Cerebellar nuclear complex (tissue), 1 donor: ENCODE data around the gene HTRA2.
"Not testable (repeated sequence)": the region's sequence is repeated elsewhere in the genome, so short reads cannot be mapped to it uniquely, and the experiment has no call there.

Experiments
- DNase-seq, 2 experiments: peaks; one replicate each; lab custom pipeline; 2025; lab: John Stamatoyannopoulos, UW

HTRA2 gene

DNA sequence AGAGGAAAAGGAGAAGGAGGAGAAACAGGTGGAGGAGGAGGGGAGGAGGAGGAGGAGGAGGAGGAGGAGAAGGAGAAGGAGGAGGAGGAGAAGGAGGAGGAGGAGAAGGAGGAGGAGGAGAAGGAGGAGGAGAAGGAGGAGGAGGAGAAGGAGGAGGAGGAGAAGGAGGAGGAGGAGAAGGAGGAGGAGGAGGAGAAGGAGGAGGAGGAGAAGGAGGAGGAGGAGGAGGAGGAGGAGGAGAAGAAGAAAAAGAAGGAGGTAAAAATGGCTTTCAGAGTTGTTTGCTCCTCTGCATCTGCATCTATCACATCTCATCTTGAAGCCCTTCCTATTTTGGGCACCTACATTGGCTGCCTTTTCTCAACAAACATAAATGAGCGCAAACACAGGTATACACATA lies 31.3 kb downstream of the HTRA2 start:
- not testable (repeated sequence) for DNase-seq

DNA sequence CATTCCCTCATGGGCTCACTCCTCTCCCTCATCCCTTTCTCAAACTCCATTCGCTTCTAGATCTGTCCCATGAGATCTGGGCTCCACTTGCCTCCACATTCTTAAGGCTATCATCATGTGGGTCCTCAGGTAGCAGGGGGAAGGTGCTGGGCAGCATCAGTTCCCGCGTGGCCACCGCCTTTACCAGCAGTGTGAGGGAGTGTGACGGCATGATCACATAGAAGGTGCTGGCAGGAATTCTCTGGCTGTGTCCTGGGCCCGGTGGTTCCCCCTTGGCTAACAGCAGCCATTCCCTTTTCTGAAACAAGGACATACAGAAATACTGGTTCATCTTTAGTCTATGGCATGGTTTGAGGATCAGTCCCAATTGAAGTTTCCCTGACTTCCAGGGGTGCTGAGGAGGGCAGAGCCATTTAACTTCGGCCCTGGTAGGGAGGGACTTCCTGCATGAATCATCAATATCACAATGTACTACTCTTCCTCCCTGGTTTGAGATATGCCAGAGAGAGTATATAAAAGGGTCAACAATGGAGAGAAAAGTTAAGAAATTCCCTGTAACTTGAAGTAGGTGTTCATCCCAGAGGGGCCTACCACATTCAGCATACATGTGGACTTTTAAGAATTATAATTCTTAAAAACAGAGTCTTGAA lies 32.5 kb downstream of the HTRA2 start:
- DNase-seq: no peak

DNA sequence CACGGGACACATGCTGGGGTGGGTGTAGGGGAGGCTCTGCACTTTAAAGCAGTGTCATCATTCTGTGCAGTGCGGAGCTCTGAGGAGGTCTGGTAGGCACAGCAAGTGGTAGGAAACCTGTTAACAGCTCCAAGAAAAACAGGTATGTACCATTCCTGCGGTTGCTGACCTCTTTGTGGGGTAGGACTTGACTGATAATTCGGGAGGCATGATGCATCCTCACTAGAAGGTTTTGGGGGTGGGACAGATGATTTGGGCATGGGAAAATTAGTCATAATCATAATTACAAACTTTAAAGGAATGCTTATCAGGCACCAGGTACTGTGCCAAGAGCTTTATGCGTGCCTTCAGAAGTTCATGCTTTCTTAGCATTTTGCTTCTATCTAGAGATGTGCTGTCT lies 34.5 kb downstream of the HTRA2 start:
- no peak for DNase-seq

DNA sequence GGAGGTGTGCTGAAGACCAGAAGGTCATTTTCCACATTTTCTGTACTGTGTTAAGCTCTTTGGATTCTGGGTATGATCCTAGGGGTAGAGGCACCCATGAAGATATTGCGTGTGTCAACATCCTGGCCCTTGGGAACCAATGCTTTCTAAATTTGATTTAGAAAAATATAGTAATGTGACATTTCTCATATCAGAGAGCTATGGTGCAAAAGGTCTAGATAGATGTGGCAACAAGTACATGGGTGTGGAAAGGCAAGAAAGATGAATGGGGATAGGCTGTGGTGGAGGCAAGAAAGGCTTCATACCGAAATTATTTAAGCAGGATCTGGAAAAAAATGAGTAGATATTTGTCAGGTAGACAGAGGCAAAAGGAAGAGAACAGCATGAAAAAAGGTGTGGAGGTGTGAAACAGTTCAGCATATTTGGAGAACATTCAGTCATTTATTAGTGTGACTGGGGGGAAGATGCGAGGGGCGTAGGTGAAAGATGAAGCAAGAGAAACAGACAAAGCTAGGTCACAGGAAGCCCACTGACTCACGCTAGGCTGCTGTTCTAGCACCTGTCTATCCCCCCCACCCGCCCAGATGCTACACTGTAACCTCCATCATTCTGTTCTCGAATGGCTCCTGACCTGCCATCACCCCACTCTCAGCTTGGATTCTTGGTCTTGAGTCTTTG lies 36.5 kb downstream of the HTRA2 start:
- no peak for DNase-seq

DNA sequence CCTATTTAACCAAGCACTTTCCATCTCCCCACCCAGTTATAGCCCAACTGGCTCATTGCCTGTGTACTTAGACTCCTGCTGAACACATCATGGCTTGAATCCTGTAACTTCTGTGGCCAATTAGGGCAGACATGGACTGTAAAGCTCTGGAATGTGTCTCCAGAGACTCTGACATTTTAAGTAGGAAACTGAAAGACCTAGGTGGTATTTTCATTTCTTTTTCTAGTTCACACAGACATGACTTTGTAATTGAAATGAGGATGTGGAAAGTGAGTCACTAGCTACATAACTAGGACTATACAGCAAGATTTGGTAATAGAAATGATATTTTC lies 37.0 kb downstream of the HTRA2 start:
- DNase-seq: no peak

DNA sequence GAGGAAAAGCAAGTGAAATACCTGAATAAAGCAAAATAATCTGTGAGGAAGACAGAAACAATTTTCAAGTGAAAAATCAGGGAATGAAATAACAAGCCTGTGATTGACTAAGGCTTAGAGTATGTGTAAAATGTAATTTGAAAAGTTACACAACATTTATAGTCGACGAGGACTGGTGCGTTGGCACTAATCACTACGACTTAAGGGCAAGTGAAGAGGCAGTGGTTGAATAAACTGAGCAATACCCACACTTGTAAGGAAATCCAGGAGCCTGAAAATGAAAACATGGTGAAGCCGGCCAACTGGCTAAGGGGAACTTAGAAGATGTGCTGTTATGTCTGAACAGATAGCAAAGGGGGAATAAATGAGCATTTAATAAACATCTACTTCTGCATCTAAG lies 38.1 kb downstream of the HTRA2 start:
- DNase-seq: no peak

DNA sequence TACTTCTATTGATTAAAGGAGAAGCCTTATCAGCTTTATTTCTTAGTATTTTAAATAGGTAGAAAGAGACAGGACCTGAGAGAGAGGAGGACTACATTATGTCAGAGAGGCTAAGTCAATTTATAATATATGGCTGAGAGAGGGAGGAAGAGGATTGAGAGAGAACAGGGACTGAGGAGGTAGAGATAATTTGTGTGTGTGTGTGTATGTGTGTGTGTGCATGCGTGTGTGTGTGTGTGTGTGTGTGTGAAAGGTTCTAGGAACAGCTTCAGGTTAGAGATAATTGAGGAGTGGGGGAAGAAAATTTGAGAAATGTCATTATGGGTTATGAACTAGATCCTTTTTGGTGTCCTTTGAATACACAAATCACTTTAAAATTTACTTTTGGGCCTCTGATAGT lies 40.0 kb downstream of the HTRA2 start:
- no peak for DNase-seq

DNA sequence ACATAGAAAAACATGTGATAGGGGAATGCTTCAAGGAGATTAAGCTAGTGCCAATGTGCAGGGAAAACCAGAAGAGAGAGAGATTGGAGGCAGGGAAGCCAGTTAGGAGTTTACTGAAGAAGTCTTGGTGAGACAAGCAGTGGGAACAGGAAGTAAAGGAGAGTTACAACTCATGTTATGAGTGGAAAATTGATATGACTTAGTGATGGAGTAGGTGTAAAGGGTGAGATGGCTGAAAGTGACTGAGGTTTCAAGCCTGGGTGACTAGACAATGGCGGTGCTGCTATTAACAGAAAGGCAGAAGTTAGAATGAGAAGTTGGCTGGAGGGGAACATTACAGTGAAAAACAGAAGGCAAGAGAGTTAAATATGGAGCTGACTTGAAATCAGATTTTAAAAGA lies 41.3 kb downstream of the HTRA2 start:
- no peak for DNase-seq

DNA sequence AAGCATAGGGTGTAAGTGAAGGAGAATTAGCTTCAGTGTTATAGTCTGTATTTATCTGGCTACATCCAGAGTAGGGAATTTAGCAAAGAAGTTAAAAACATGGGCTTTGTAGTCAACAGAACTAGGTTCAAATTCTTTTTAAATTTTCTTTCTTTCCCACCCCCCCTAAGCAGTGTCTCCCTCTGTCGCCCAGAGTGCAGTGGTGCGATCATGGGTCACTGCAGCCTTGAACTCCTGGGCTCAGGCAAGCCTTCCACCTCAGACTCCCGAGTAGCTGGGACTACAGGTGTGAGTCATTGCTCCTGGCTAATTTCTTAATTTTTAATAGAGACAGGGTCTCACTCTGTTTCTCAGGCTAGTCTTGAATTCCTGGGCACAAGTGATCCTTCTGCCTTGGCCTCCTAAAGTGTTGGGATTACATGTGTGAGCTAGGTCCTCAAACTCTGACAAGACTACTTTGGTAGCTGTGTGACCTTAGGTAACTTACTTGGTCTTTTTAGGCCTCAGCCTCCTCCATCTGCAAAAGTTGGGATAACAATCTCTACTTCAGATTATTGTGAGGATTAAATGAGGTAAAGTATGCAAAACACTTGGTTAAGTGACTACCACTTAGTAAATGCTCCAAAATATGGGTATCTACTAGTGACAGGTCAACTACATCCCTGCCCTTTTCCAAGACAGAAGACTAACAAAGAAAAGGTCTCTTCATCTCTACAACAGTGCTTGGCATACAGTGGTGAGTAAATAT lies 42.6 kb downstream of the HTRA2 start:
- DNase-seq: no peak

DNA sequence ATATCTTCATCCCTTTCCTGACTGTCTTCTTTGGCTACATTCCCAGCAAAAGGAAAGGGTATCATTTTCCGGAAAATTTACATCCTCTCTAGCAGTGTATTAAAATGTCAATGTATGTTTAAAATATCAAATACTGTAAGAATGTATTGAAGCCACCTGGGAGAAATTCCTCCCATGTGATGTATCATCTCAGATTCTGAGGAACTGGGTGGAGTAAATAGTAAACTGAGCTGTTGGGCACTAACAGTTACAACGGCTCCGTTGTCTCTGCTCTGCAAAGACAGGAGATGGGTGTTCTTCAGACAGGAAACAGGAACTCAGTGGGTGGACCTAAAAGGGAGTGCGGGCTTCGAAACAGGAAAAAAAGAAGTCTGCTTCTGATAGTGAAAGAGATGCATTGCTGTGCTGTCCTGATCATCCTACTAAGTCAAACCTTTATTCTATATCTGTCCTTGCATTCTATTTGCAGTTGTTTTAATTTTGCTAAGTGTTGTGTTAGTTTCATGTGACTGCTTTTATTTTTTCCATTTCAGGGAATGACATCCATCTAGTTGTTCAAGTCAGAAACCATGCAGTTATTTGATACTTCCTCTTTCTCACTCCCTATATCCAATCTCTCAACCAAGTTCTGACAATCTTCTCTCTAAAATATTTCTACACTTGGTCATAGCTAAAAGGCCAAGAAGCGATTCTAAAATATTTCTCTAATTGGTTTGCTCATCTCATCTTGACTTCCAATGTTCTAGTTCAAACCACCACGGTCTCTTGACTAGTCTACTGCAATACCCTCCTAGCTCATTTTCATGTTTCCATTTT lies 44.2 kb downstream of the HTRA2 start:
- DNase-seq: no peak

DNA sequence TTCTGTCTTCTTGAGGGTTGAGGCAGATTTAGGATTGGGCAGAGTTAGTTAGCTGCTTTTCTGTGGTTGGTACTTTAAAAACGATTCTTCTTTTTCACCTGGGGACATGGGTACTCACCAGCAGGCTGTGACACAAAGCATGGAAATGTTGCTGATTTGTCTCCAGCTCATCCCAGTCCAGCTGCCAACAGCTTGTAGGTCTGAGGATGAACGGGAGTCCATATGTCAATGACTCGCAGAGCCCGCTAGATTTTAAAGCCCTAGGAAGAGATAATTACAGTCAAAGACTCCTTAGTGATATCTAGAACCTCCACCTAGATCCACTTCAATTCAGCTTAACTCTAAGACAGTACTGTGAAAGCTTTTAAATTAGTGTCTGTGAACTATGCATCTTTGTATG lies 45.6 kb downstream of the HTRA2 start:
- no peak for DNase-seq

DNA sequence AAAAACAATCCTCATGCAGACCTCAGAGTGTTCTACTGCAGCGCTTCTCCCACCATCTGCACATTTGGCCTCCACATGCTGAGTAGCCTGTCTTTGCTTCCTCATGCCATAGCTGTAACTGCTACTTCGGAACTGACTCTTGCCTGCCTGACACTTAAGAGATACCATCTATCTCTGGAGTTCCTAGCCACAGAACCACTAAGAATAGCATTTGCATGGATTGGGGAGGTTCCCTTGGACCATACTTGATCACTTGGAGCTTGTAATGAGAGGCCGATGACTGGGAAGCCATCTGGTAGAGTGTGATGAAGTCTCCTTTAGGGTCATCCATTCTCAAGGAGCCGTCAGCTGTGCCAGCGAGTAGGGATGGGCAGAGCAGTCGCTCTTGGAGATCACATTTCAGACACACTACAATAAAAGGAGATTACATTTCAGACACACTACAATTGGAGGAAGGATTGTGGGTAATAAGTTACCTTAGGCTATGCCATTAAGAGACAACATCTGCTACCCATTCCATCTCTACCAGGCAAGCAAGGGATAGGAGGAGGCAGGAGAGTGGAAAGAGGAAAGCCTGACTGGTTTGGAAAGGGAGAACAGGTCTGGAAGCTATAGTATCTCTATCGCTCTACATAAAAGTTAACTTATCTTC lies 46.6 kb downstream of the HTRA2 start:
- no peak for DNase-seq

DNA sequence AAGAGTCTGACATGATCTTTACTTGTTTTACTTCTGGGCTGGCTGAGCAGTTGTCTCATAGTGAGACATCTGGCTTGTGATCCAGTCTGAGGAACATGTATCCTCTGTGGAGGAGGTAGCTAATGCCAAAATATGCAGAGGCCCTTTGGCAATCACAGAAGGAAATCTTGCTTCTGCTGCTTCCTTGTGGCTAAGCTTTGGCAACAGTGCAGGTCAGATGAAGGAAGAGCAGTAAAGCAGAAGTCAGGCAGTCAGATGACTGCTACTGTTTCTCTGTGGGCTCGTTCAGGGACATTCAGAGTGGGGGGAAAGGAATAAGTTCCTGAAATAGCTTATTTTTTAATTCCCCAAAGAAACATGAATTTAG lies 47.1 kb downstream of the HTRA2 start:
- no peak for DNase-seq

DNA sequence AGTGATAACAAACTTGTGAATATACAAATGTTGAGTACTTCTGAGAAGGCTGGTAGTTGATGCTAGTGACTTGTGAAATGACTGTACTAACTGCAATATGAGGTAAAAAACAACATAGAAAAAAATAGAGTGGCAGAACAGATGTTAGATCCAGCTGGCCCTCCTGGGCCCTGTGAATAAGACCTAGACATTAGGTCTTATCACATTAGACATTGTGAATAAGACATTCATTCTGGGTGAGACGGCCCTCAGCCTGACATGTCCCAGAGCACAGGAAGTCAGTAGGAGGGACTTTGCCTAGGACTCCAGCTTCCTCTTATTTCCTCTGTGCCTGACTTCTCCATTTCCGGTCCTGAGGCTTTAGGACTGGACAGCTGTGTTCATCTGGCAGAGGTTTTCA lies 47.7 kb downstream of the HTRA2 start:
- no peak for DNase-seq

DNA sequence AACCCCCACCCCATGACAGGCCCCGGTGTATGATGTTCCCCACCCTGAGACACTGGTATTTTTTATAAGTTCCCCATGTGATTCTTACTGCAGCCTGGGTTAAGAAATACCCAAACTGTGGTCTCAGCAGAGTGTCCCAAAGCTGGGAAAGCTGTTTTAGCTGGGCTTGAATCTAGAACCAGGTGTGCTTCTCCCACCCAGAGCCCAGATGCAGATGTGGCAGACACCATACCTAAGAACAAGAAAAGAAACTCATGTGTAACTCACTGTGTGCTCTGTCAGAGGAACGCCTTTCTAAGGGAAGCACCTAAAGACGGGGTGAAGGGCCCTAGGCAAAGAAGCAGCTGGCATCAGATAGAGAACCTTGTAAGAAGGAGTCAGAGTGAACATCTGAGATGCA lies 48.7 kb downstream of the HTRA2 start:
- DNase-seq: no peak

DNA sequence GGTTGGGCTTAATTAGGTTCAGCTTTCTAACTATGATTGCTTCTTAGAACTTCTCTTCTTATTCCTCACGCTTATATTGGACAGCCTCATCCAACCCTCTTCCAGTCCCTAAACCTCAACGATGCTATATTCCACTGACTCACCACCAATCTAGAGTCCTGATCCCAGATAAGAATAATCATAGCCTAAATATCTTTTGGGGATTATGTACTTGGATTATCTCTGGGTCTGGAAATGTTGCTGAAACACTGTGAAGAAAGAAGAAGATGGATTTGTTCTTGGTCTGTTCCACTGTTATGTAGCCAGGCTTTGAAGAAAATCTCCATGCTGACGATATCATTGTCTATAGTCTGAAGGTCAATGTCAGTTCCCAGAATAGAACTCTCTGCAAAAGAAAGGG lies 51.7 kb downstream of the HTRA2 start:
- no peak for DNase-seq

DNA sequence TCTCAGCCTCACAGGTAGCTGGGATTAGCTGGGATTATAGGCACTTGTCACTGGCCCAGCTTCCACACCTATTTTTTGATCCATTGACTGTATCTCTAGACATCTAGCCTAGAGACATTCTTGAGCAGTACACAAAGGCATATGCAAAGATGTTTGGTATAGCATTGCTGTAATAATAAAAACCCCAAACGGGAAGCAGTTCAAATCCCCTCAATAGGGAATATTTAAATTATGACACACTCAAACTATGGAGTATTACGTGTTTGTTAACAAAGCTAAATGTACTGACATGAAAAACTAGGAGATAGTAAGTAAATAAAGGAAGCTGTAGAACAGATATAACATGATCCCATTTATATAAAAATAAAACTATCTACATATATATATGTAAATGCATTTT lies 52.5 kb downstream of the HTRA2 start:
- no peak for DNase-seq
